ENCODE results near the gene PNMA8B. TPM values are rescaled to one million over a fixed set of nuclear protein-coding genes. Genes with fewer than 3 reads are reported as not detected.

Gene PNMA8B
- total RNA-seq, 4 donors from 2014 or later, result 1.5 to 3.3 (median 1.6) TPM

- H3K27ac ChIP-seq (replicated peaks in 1 of 4), result peak overlapping the region in 1 of 4 donors; percentile 31
- H3K4me3 ChIP-seq, result no peak overlapping the region
- TF ChIP-seq POLR2AphosphoS5 (IDR thresholded peaks at IDR 0.05) (peak in 1 of 2 donors; percentile 37), POLR2A (IDR thresholded peaks at IDR 0.05; ENCODE audit: low read depth) (no peak)
- DNase-seq (ENCODE audit: extremely low spot score), result no peak
- H3K27me3 ChIP-seq, result no peaks in the 10 kb centered on the region
- no peaks in the 10 kb centered on the region for H3K9me3 ChIP-seq
- no peaks in the 10 kb centered on the region for H3K36me3 ChIP-seq
- intact Hi-C loops (cut with DNase I), result no loop called here
- peaks cover 5 to 17% (median 14%) of the 10 kb centered on the region in 4 donors for H3K4me1 ChIP-seq
- 49% methylated on average over 8 of the region's 8 CpGs for WGBS
These were observed 52.7 kb downstream of the PNMA8B start for GRCh38 chr19:46442808-46443450.

- Histone ChIP-seq H3K27me3 (no peaks in the 10 kb centered on the region), H3K27ac (replicated peaks in 1 of 4) (no peak overlapping the region), H3K4me3 (no peak overlapping the region), H3K9me3 (no peaks in the 10 kb centered on the region), H3K36me3 (no peaks in the 10 kb centered on the region), H3K4me1 (peaks cover 5 to 17% (median 14%) of the 10 kb centered on the region in 4 donors)
- 54% methylated on average over 1 of the region's 1 CpG for WGBS
- TF ChIP-seq POLR2A (IDR thresholded peaks at IDR 0.05; ENCODE audit: low read depth) (no peak), EP300 (IDR thresholded peaks at IDR 0.05) (no peak), POLR2AphosphoS5 (IDR thresholded peaks at IDR 0.05) (no peak), CTCF (IDR thresholded peaks at IDR 0.05) (no peak)
- intact Hi-C loops (cut with DNase I), result no loop called here
- no peak for DNase-seq (ENCODE audit: extremely low spot score)
These were observed 53.8 kb downstream of the PNMA8B start for GRCh38 chr19:46441866-46442265.

Other genes starting within 250 kb of the PNMA8B start
- gene HIF3A, start 198.8 kb downstream of the PNMA8B start, total RNA-seq, result 100 to 1,000 TPM in 3 of 4 donors, 10 to 100 TPM in 1; 98.2 to 268 (median 160) TPM
- gene PPP5C, start 148.8 kb downstream of the PNMA8B start, total RNA-seq, result 10 to 100 TPM; 39.9 to 74.7 (median 61.9) TPM
- gene CCDC8, start 82.3 kb downstream of the PNMA8B start, total RNA-seq, result 10 to 100 TPM in 1 of 4 donors, 1 to 10 TPM in 3; 4.5 to 11.6 (median 4.9) TPM
- gene PNMA8C, start 66.9 kb downstream of the PNMA8B start, total RNA-seq, result under 1 TPM; 0.13 to 0.42 (median 0.17) TPM
- 1 to 10 TPM; 1.4 to 5.3 (median 2.5) TPM for gene PNMA8A, start 24.3 kb downstream of the PNMA8B start, total RNA-seq
- 100 to 1,000 TPM; 114 to 155 (median 129) TPM for gene CALM3, start 105.5 kb upstream of the PNMA8B start, total RNA-seq
- 1 to 10 TPM; 5.9 to 9.1 (median 7.1) TPM for gene PTGIR, start 129.2 kb upstream of the PNMA8B start, total RNA-seq
- gene GNG8, start 140.3 kb upstream of the PNMA8B start, total RNA-seq, result not detected
- 100 to 1,000 TPM in 1 of 4 donors, 10 to 100 TPM in 3; 46.7 to 119 (median 65.1) TPM for gene DACT3, start 165.3 kb upstream of the PNMA8B start, total RNA-seq
- gene PRKD2, start 221.2 kb upstream of the PNMA8B start, total RNA-seq, result 10 to 100 TPM; 12.8 to 33.3 (median 22.4) TPM

All from esophagus muscularis mucosa (tissue), 4 donors.